ENCODE data around the gene INTS1.

The INTS1 gene

GRCh38 chr7:1537535-1538412 lies 33.6 kb upstream of the INTS1 start:
- no peak overlapping the region for H3K4me3 ChIP-seq (ENCODE audit: low read depth, low read length)
- no peak for TF ChIP-seq CTCF (IDR thresholded peaks at IDR 0.05; ENCODE audit: insufficient read depth, low read depth, low read length, missing control alignments)
- no peak for DNase-seq (ENCODE audit: low read depth)

- no peak overlapping the region for H3K4me3 ChIP-seq (ENCODE audit: low read depth, low read length)
- no peak for TF ChIP-seq CTCF (IDR thresholded peaks at IDR 0.05; ENCODE audit: insufficient read depth, low read depth, low read length, missing control alignments)
- DNase-seq (ENCODE audit: low read depth) = no peak
Observed at GRCh38 chr7:1536743-1537534, 32.8 kb upstream of the INTS1 start.

GRCh38 chr7:1536455-1536742 lies 32.2 kb upstream of the INTS1 start:
- DNase-seq (ENCODE audit: low read depth) = no peak
- H3K4me3 ChIP-seq (ENCODE audit: low read depth, low read length) = no peak overlapping the region
- no peak for TF ChIP-seq CTCF (IDR thresholded peaks at IDR 0.05; ENCODE audit: insufficient read depth, low read depth, low read length, missing control alignments)

- no peak for DNase-seq (ENCODE audit: low read depth)
- H3K4me3 ChIP-seq (ENCODE audit: low read depth, low read length) = no peak overlapping the region
- TF ChIP-seq CTCF (IDR thresholded peaks at IDR 0.05; ENCODE audit: insufficient read depth, low read depth, low read length, missing control alignments) = no peak
Observed at GRCh38 chr7:1535701-1536454, 31.7 kb upstream of the INTS1 start.

- H3K4me3 ChIP-seq (ENCODE audit: low read depth, low read length) = no peak overlapping the region
- no peak for DNase-seq (ENCODE audit: low read depth)
- no peak for TF ChIP-seq CTCF (IDR thresholded peaks at IDR 0.05; ENCODE audit: insufficient read depth, low read depth, low read length, missing control alignments)
Observed at GRCh38 chr7:1535100-1535458, 30.9 kb upstream of the INTS1 start.

- TF ChIP-seq CTCF (IDR thresholded peaks at IDR 0.05; ENCODE audit: insufficient read depth, low read depth, low read length, missing control alignments) = no peak
- DNase-seq (ENCODE audit: low read depth) = no peak
- no peak overlapping the region for H3K4me3 ChIP-seq (ENCODE audit: low read depth, low read length)
Observed at GRCh38 chr7:1534330-1535099, 30.3 kb upstream of the INTS1 start.

All from GM12865 (cell line).